ENCODE results near the gene AQP12B.

- TF ChIP-seq POLR2A (IDR thresholded peaks at IDR 0.05; ENCODE audit: low read depth, low read length): no peak
- TF ChIP-seq TAF1 (IDR thresholded peaks at IDR 0.05; ENCODE audit: borderline replicate concordance, low read depth, low read length): no peak
Observed at GRCh38 chr2:240701091-240701735, 18.5 kb upstream of the AQP12B start.
